Liver (tissue), 3 donors: ENCODE results near the gene DVL1.

Experiments
- EGR1 ChIP-seq, 2 donors: IDR thresholded peaks; 2 replicates each; pipeline ENCODE4 v1.6.1; 2016 to 2018; ENCODE audit warnings: antibody characterized with exemption in 2 of 2, low read depth in 2 of 2
- JUND ChIP-seq, 2 donors: IDR thresholded peaks; 2 replicates each; pipeline ENCODE4 v1.6.1; 2016; ENCODE audit warnings: antibody characterized with exemption in 2 of 2
- RAD21 ChIP-seq, 2 donors: IDR thresholded peaks; 2 replicates each; pipeline ENCODE4 v1.6.1; 2016; ENCODE audit warnings: antibody characterized with exemption in 2 of 2, mild to moderate bottlenecking in 2 of 2
- RXRA ChIP-seq, 2 donors: IDR thresholded peaks; 2 replicates each; pipeline ENCODE4 v1.6.1; 2017 to 2018; ENCODE audit warnings: antibody characterized with exemption in 2 of 2, mild to moderate bottlenecking in 1 of 2
- TAF1 ChIP-seq: conservative IDR thresholded peaks from 2 replicates; pipeline ENCODE4 v1.6.1; 2016; ENCODE audit warnings: antibody characterized with exemption, mild to moderate bottlenecking
- YY1 ChIP-seq: IDR thresholded peaks from 2 replicates; pipeline ENCODE4 v1.6.1; 2016; ENCODE audit warnings: antibody characterized with exemption, mild to moderate bottlenecking
- TF ChIP-seq, protein P1 (sequence below): fragments of 150-350 bp; IDR thresholded peaks from 2 replicates; pipeline ENCODE4 v1.5.1; 2017; ENCODE audit warnings: improper control_type of control experiment, low read depth, low read length; ENCODE audit not compliant: missing input control
- TF ChIP-seq, protein P2 (sequence below): IDR thresholded peaks from 2 replicates; pipeline ENCODE4 v1.6.1; 2016; ENCODE audit warnings: antibody characterized with exemption
- TF ChIP-seq, protein P3 (sequence below): IDR thresholded peaks from 2 replicates; pipeline ENCODE4 v1.6.1; 2016; ENCODE audit warnings: antibody characterized with exemption
- TF ChIP-seq, protein P4 (sequence below): IDR thresholded peaks from 2 replicates; pipeline ENCODE4 v1.6.1; 2016; ENCODE audit warnings: antibody characterized with exemption, mild to moderate bottlenecking
- TF ChIP-seq, protein P5 (sequence below): IDR thresholded peaks from 2 replicates; pipeline ENCODE4 v1.6.1; 2016; ENCODE audit warnings: antibody characterized with exemption
- donor health status: healthy.
- donor health status: healthy.

DNA sequence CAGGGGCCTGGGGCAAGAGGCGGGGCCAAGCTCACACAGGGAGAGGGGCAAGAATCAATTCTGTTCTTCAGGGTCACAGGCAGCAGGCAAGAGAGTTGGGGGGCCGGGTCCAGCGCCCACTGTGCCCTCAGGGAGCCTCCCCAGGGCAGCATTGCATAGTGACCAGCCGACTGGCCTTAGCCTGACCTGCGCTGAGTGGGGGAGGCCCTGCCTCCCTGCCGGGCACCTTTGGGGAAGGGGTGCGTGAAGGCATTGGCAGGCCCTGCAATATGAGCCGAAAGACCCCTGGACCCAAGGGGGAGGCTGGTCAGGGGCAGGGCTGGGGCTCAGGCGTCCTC is 56.8 kb downstream of the DVL1 start:
- TF ChIP-seq, protein P1, sequence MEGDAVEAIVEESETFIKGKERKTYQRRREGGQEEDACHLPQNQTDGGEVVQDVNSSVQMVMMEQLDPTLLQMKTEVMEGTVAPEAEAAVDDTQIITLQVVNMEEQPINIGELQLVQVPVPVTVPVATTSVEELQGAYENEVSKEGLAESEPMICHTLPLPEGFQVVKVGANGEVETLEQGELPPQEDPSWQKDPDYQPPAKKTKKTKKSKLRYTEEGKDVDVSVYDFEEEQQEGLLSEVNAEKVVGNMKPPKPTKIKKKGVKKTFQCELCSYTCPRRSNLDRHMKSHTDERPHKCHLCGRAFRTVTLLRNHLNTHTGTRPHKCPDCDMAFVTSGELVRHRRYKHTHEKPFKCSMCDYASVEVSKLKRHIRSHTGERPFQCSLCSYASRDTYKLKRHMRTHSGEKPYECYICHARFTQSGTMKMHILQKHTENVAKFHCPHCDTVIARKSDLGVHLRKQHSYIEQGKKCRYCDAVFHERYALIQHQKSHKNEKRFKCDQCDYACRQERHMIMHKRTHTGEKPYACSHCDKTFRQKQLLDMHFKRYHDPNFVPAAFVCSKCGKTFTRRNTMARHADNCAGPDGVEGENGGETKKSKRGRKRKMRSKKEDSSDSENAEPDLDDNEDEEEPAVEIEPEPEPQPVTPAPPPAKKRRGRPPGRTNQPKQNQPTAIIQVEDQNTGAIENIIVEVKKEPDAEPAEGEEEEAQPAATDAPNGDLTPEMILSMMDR = no peak
- TF ChIP-seq TAF1 (no peak), RXRA (IDR thresholded peaks at IDR 0.05) (no peak), RAD21 (IDR thresholded peaks at IDR 0.05) (no peak), JUND (IDR thresholded peaks at IDR 0.05) (no peak), YY1 (no peak), EGR1 (IDR thresholded peaks at IDR 0.05; ENCODE audit: low read depth in 2 of 2) (no peak)
- TF ChIP-seq, protein P2, sequence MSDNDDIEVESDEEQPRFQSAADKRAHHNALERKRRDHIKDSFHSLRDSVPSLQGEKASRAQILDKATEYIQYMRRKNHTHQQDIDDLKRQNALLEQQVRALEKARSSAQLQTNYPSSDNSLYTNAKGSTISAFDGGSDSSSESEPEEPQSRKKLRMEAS = no peak
- TF ChIP-seq, protein P3, sequence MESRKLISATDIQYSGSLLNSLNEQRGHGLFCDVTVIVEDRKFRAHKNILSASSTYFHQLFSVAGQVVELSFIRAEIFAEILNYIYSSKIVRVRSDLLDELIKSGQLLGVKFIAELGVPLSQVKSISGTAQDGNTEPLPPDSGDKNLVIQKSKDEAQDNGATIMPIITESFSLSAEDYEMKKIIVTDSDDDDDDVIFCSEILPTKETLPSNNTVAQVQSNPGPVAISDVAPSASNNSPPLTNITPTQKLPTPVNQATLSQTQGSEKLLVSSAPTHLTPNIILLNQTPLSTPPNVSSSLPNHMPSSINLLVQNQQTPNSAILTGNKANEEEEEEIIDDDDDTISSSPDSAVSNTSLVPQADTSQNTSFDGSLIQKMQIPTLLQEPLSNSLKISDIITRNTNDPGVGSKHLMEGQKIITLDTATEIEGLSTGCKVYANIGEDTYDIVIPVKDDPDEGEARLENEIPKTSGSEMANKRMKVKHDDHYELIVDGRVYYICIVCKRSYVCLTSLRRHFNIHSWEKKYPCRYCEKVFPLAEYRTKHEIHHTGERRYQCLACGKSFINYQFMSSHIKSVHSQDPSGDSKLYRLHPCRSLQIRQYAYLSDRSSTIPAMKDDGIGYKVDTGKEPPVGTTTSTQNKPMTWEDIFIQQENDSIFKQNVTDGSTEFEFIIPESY = no peak
- TF ChIP-seq, protein P4, sequence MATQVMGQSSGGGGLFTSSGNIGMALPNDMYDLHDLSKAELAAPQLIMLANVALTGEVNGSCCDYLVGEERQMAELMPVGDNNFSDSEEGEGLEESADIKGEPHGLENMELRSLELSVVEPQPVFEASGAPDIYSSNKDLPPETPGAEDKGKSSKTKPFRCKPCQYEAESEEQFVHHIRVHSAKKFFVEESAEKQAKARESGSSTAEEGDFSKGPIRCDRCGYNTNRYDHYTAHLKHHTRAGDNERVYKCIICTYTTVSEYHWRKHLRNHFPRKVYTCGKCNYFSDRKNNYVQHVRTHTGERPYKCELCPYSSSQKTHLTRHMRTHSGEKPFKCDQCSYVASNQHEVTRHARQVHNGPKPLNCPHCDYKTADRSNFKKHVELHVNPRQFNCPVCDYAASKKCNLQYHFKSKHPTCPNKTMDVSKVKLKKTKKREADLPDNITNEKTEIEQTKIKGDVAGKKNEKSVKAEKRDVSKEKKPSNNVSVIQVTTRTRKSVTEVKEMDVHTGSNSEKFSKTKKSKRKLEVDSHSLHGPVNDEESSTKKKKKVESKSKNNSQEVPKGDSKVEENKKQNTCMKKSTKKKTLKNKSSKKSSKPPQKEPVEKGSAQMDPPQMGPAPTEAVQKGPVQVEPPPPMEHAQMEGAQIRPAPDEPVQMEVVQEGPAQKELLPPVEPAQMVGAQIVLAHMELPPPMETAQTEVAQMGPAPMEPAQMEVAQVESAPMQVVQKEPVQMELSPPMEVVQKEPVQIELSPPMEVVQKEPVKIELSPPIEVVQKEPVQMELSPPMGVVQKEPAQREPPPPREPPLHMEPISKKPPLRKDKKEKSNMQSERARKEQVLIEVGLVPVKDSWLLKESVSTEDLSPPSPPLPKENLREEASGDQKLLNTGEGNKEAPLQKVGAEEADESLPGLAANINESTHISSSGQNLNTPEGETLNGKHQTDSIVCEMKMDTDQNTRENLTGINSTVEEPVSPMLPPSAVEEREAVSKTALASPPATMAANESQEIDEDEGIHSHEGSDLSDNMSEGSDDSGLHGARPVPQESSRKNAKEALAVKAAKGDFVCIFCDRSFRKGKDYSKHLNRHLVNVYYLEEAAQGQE = no peak
- TF ChIP-seq, protein P5, sequence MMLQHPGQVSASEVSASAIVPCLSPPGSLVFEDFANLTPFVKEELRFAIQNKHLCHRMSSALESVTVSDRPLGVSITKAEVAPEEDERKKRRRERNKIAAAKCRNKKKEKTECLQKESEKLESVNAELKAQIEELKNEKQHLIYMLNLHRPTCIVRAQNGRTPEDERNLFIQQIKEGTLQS = no peak
